Endothelial cell of umbilical vein (primary cell): ENCODE results near the gene ZAR1L. TPM values are rescaled to one million over a fixed set of nuclear protein-coding genes. Genes with fewer than 3 reads are reported as not detected.
A peak's percentile ranks its signal among the peaks of the same experiment; 100 is the strongest.

Experiments
- BruUV-seq: library from RNA; stranded (reverse); fragments of 400-500 nt; replicated peaks from 2 replicates; lab custom pipeline; 2021; lab: Mats Ljungman, UMichigan
- CTCF ChIA-PET: fragments of 300-600, 350-600 bp; sonication (Branson Sonifier 250); formaldehyde crosslinking; loops from one replicate; lab custom pipeline; 2021; ENCODE audit warnings: antibody characterized with exemption, inconsistent platforms; lab: Charles Lee
- POLR2A ChIA-PET: fragments of 300-600, 350-600 bp; sonication (Branson Sonifier 250); formaldehyde crosslinking; loops from one replicate; lab custom pipeline; 2021; ENCODE audit warnings: antibody characterized with exemption, inconsistent platforms; lab: Charles Lee
- DNase-seq: peaks from one replicate; pipeline ENCODE4 v3.0.0-alpha.2; 2011; ENCODE audit warnings: low read depth, low spot score
- FAIRE-seq: peaks from 2 replicates; lab custom pipeline; 2011; peaks lifted over from hg19 to GRCh38; lab: Jason Lieb, UNC
- H2AFZ ChIP-seq: 2 replicates; pipeline ENCODE4 v1.6.0; 2012; ENCODE audit warnings: low read depth, low read length, control low read depth, inconsistent platforms
- H3K27ac ChIP-seq: 2 replicates; pipeline ENCODE4 v1.5.1; 2011; ENCODE audit warnings: low read depth, mild to moderate bottlenecking, control low read depth, low read length, moderate library complexity; ENCODE audit not compliant: insufficient read depth
- H3K27me3 ChIP-seq, 2 experiments: 2 replicates each; pipeline versions ENCODE4 v1.6.0 to v1.6.1; 2011; ENCODE audit warnings: low read length in 2 of 2, mixed read lengths in 1 of 2; ENCODE audit not compliant: control insufficient read depth in 2 of 2, insufficient read depth in 2 of 2
- H3K36me3 ChIP-seq, 2 experiments: 2 replicates in 1 of 2; 3 replicates in 1 of 2; pipeline ENCODE4 v1.5.1; 2011; ENCODE audit warnings: low read length in 2 of 2, mild to moderate bottlenecking in 1 of 2, moderate library complexity in 1 of 2; ENCODE audit not compliant: control insufficient read depth in 2 of 2, insufficient read depth in 2 of 2; ENCODE audit errors: extremely low read depth in 1 of 2
- H3K4me1 ChIP-seq: 3 replicates; pipeline ENCODE4 v1.5.1; 2011; ENCODE audit warnings: mild to moderate bottlenecking, low read length; ENCODE audit not compliant: control insufficient read depth, insufficient read depth; ENCODE audit errors: extremely low read depth
- H3K4me2 ChIP-seq: 2 replicates; pipeline ENCODE4 v1.6.1; 2011; ENCODE audit warnings: low read length, control low read depth, mixed read lengths; ENCODE audit not compliant: insufficient read depth
- H3K4me3 ChIP-seq, 3 experiments: fragments of 200-600 bp in 1 of 3; sonication (generic), shearing (Covaris generic) in 1 of 3; replicated peaks in 1 of 3; 2 replicates each; pipeline ENCODE4 v1.5.1; 2011 to 2016; ENCODE audit warnings: control low read depth in 3 of 3, low read length in 3 of 3, mild to moderate bottlenecking in 2 of 3, inconsistent platforms in 1 of 3, low read depth in 1 of 3, moderate library complexity in 1 of 3; ENCODE audit not compliant: insufficient read depth in 1 of 3
- H3K79me2 ChIP-seq: 2 replicates; pipeline ENCODE4 v1.6.0; 2012; ENCODE audit warnings: low read length, inconsistent platforms; ENCODE audit not compliant: control insufficient read depth, insufficient read depth
- H3K9ac ChIP-seq: replicated peaks from 2 replicates; pipeline ENCODE3; 2011; ENCODE audit warnings: low read length, control low read depth; ENCODE audit not compliant: insufficient read depth; ENCODE audit errors: extremely low read depth
- H3K9me1 ChIP-seq: replicated peaks from 3 replicates; pipeline ENCODE4 v1.6.0; 2011; ENCODE audit warnings: mild to moderate bottlenecking, low read length; ENCODE audit not compliant: control insufficient read depth, insufficient read depth; ENCODE audit errors: extremely low read depth
- H3K9me3 ChIP-seq: replicated peaks from 2 replicates; pipeline ENCODE4 v1.5.1; 2012; ENCODE audit warnings: low read length, inconsistent platforms; ENCODE audit not compliant: control insufficient read depth, insufficient read depth
- H4K20me1 ChIP-seq: replicated peaks from 2 replicates; pipeline ENCODE3; 2011; ENCODE audit warnings: mild to moderate bottlenecking, low read length; ENCODE audit not compliant: control insufficient read depth, insufficient read depth; ENCODE audit errors: extremely low read depth
- EZH2 ChIP-seq: IDR thresholded peaks from 2 replicates; pipeline ENCODE4 v1.6.1; 2012; ENCODE audit warnings: borderline replicate concordance, low read depth, mild to moderate bottlenecking, moderate library complexity, low read length, inconsistent platforms; ENCODE audit not compliant: severe bottlenecking
- FOS ChIP-seq: IDR thresholded peaks from 2 replicates; pipeline ENCODE4 v1.6.1; 2011; ENCODE audit warnings: mild to moderate bottlenecking, low read length, moderate library complexity, borderline replicate concordance; ENCODE audit not compliant: insufficient read depth
- GATA2 ChIP-seq: IDR thresholded peaks from 2 replicates; pipeline ENCODE4 v1.7.0; 2011; ENCODE audit warnings: low read depth, mild to moderate bottlenecking, moderate library complexity, mixed read lengths, low read length; ENCODE audit not compliant: insufficient read length, insufficient read depth
- JUN ChIP-seq: IDR thresholded peaks from 2 replicates; pipeline ENCODE4 v1.6.1; 2011; ENCODE audit warnings: borderline replicate concordance, low read depth; ENCODE audit not compliant: insufficient read length, insufficient read depth
- MYC ChIP-seq: IDR thresholded peaks from one replicate; pipeline ENCODE4 v1.6.1; 2011; ENCODE audit warnings: mild to moderate bottlenecking, low read depth, low read length
- POLR2A ChIP-seq: IDR thresholded peaks from 2 replicates; pipeline ENCODE4 v1.6.1; 2012; ENCODE audit warnings: low read depth, mild to moderate bottlenecking, control low read depth, low read length
- POLR2AphosphoS5 ChIP-seq: IDR thresholded peaks from 2 replicates; pipeline ENCODE4 v1.6.1; 2012; ENCODE audit warnings: low read depth, mild to moderate bottlenecking, control low read depth, low read length, moderate library complexity; ENCODE audit not compliant: insufficient read depth
- dilution Hi-C: fragments of 300-500 bp; cut with MboI; formaldehyde crosslinking; loops from one replicate; pipeline ENCODE4 v1.15.0; 2019; ENCODE audit warnings: low sequenced_read_pairs; ENCODE audit not compliant: extremely low pct_ligation_motif_present
- intact Hi-C: fragments of 100-400 bp; cut with micrococcal nuclease; formaldehyde crosslinking; loops from one replicate; pipeline ENCODE4 v1.10.0; 2022
- polyA plus RNA-seq, 4 experiments: library from polyadenylated mRNA; depleted of rRNA in 3 of 4; stranded (reverse) in 3 of 4; unstranded in 1 of 4; fragments of >200 nt; gene quantifications; 2 replicates each; pipeline versions ENCODE4 v1.2.1 to v1.2.3, GENCODE V29; 2011 to 2012; ENCODE audit warnings: missing spikeins in 1 of 4
- total RNA-seq: library from RNA; stranded (reverse); gene quantifications from 2 replicates; pipeline ENCODE4 v1.2.3, GENCODE V29; 2021
- TF ChIP-seq, protein P1 (sequence below), 2 donors: IDR thresholded peaks; 1 replicate in 1 of 2; 2 replicates in 1 of 2; pipeline ENCODE4 v1.5.1; 2011; ENCODE audit warnings: low read length in 2 of 2, mild to moderate bottlenecking in 2 of 2, moderate library complexity in 2 of 2, control low read depth in 1 of 2, inconsistent platforms in 1 of 2, low read depth in 1 of 2; ENCODE audit not compliant: insufficient read depth in 1 of 2; ENCODE audit errors: extremely low read depth in 1 of 2
- TF ChIP-seq, protein P2 (sequence below): IDR thresholded peaks from 2 replicates; pipeline ENCODE4 v1.6.1; 2011; ENCODE audit not compliant: insufficient read depth, insufficient read length

The ZAR1L gene
- total and polyA plus RNA-seq, 2 donors (not counting 3 experiments of a cell fraction or from before 2014, with no cell fraction given) = not detected

DNA sequence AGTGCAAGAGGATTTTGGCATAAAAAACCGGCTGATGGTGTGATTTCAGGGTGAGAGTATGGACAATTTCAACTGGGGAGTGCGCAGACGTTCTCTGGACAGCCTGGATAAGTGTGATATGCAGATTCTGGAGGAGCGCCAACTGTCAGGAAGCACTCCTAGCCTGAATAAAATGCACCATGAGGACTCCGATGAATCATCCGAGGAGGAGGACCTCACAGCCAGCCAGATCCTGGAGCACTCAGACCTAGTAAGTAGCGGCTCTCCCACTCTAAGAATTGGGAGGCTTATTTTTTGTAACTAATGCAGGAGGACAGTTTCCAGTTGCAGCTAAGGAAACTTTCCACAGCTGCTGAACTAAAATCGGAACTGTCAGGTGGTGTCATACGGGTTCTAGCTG is 53.6 kb downstream of the ZAR1L start:
- FAIRE-seq (peak; percentile 86), DNase-seq (peak; percentile 99)
- no TSS peak for BruUV-seq
- intact Hi-C loops = loop anchor here (1.0 kb wide), 1 partner anchor 54 kb away; the partner anchor contains the start of genes BRCA2 and ZAR1L
- H3K79me2 ChIP-seq = peaks cover 19% of the 10 kb centered on the region
- peaks cover 70% of the 10 kb centered on the region for H3K4me1 ChIP-seq
- H4K20me1 ChIP-seq = no peaks in the 10 kb centered on the region
- ChIA-PET POLR2A (no interaction called here), CTCF (interaction anchor here (0.5 to 3.8 kb wide), 5 partner anchors 8 to 269 kb away, joined by 3 to 31 read pairs (median 3); partner anchors contain the start of gene FRY)
- no peaks in the 10 kb centered on the region for H3K9me3 ChIP-seq
- peaks cover 0 to 6% of the 10 kb centered on the region in 2 experiments for H3K36me3 ChIP-seq
- dilution Hi-C loops = no loop called here
- peak overlapping the region; percentile 36 to 75 (median 43) for H3K4me3 ChIP-seq
- peak overlapping the region; percentile 86 for H3K9ac ChIP-seq
- no peaks in the 10 kb centered on the region for H3K27me3 ChIP-seq
- peak overlapping the region; percentile 93 for H3K4me2 ChIP-seq
- no peak overlapping the region for H2AFZ ChIP-seq
- TF ChIP-seq MYC = no peak
- TF ChIP-seq GATA2 = peak; percentile 80
- no peak for TF ChIP-seq EZH2
- peak; percentile 79 for TF ChIP-seq JUN
- TF ChIP-seq POLR2A = peak; percentile 87
- TF ChIP-seq, protein P1, sequence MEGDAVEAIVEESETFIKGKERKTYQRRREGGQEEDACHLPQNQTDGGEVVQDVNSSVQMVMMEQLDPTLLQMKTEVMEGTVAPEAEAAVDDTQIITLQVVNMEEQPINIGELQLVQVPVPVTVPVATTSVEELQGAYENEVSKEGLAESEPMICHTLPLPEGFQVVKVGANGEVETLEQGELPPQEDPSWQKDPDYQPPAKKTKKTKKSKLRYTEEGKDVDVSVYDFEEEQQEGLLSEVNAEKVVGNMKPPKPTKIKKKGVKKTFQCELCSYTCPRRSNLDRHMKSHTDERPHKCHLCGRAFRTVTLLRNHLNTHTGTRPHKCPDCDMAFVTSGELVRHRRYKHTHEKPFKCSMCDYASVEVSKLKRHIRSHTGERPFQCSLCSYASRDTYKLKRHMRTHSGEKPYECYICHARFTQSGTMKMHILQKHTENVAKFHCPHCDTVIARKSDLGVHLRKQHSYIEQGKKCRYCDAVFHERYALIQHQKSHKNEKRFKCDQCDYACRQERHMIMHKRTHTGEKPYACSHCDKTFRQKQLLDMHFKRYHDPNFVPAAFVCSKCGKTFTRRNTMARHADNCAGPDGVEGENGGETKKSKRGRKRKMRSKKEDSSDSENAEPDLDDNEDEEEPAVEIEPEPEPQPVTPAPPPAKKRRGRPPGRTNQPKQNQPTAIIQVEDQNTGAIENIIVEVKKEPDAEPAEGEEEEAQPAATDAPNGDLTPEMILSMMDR (IDR thresholded peaks at IDR 0.05; ENCODE audit: extremely low read depth in 1 of 2, insufficient read depth in 1 of 2, low read depth in 1 of 2, low read length in 2 of 2) = no peak
- peak; percentile 89 for TF ChIP-seq POLR2AphosphoS5
- peak; percentile 94 for TF ChIP-seq FOS
- TF ChIP-seq, protein P2, sequence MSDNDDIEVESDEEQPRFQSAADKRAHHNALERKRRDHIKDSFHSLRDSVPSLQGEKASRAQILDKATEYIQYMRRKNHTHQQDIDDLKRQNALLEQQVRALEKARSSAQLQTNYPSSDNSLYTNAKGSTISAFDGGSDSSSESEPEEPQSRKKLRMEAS = peak; percentile 25
- H3K9me1 ChIP-seq = no peaks in the 10 kb centered on the region
- peak overlapping the region; percentile 86 for H3K27ac ChIP-seq
